Central memory CD8-positive, alpha-beta T cell (primary cell): Measurements from ENCODE around the gene INMT.

ENCODE experiments used
- ATAC-seq: fragments of 150-1000 bp; cut with Tn5 transposase; replicated peaks from 2 replicates; pipeline ENCODE4 v1.10.0; 2022; ENCODE audit warnings: mild to moderate bottlenecking, moderate FRiP score, moderate number of reproducible peaks; ENCODE audit not compliant: poor library complexity, severe bottlenecking; ENCODE audit errors: extremely low read depth
- DNase-seq, 2 donors: peaks; one replicate each; pipeline ENCODE4 v3.0.0; 2021; ENCODE audit warnings: low spot score in 2 of 2
- H3K27ac Mint-ChIP-seq: one replicate; pipeline ENCODE4 v1.8.0; 2022; ENCODE audit warnings: low read depth, mild to moderate bottlenecking, moderate library complexity, mixed read lengths
- H3K27me3 Mint-ChIP-seq: one replicate; pipeline ENCODE4 v1.8.0; 2022; ENCODE audit warnings: mixed read lengths
- H3K36me3 Mint-ChIP-seq: one replicate; pipeline ENCODE4 v1.8.0; 2022; ENCODE audit warnings: mild to moderate bottlenecking, moderate library complexity, mixed read lengths; ENCODE audit not compliant: insufficient read depth
- H3K4me1 Mint-ChIP-seq: one replicate; pipeline ENCODE4 v1.8.0; 2022; ENCODE audit warnings: mixed read lengths
- H3K4me3 Mint-ChIP-seq: one replicate; pipeline ENCODE4 v1.8.0; 2022; ENCODE audit warnings: mild to moderate bottlenecking, moderate library complexity, mixed read lengths
- H3K9me3 Mint-ChIP-seq: one replicate; pipeline ENCODE4 v1.8.0; 2022; ENCODE audit warnings: mixed read lengths

Gene INMT

DNA sequence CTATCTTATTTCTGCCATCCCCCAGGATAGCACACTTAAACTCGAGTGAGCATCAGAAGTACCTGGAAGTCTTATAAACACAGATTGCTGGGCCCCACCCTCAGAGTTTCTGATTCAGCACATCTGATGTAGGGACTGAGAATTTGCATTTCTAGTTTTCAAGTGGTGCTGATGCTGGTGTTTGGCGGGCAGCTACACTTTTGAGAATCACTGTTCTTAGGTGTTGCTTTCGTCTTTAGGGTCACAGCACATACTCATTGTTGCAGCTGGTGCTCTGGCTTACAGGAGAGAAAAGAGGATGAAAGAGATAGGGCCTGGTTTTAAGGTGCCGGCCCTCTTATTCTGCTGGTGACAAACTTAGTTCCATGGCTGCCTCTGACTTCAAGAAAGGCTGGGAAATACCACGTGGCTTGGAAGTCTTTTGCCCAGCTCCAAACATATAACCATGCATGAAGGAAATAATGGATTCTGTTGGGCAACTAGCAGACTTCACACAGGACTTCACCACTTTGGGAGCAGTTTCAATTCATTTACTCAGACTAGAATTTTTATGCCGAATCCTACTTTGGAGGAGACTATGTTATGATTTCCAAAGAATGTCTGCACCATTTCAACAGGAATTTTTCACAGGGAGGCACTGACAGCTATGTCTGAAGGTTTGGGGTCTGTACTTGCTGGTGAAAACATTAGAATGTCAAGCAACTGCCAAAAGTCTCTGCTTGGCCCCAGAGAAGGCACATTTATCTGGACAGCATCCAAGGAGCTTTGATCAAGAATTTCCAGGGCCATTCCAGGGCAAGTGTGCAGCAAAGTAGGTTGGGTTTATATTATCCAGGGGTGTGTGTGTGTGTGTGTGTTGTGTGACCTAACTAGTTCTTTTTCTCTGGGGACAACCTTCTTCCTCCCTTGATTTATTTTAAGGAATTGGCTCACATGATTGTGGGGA lies 12.4 kb downstream of the INMT start:
- no peaks in the 10 kb centered on the region for H3K4me1 Mint-ChIP-seq
- no peak overlapping the region for H3K27ac Mint-ChIP-seq
- H3K4me3 Mint-ChIP-seq: no peak overlapping the region
- DNase-seq (no peak), ATAC-seq (no peak)
- H3K27me3 Mint-ChIP-seq: peaks cover 12% of the 10 kb centered on the region
- H3K9me3 Mint-ChIP-seq: no peaks in the 10 kb centered on the region
- H3K36me3 Mint-ChIP-seq: no peaks in the 10 kb centered on the region

DNA sequence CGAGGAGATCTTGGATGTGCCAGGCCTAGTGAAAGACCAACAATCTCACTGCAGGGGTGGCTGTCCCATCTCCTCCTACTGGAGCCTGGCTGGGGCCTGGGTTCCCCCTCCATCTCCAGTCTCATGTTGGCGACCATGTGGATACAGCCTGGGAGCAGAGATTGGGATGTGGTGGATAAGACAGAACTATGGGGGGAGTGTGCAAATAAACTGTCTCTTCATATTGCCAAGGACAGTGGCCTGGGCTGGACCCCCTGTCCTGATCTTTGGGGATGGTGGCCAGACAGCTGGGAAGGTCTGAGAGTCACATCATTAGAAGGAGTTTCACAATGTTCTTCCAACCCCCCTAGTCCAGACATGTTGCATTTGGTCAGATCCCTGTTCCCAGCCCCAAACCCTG lies 13.5 kb downstream of the INMT start:
- peaks cover under 1% of the 10 kb centered on the region for H3K27me3 Mint-ChIP-seq
- H3K27ac Mint-ChIP-seq: no peak overlapping the region
- DNase-seq (no peak), ATAC-seq (no peak)
- H3K4me3 Mint-ChIP-seq: no peak overlapping the region
- H3K9me3 Mint-ChIP-seq: no peaks in the 10 kb centered on the region
- no peaks in the 10 kb centered on the region for H3K36me3 Mint-ChIP-seq
- no peaks in the 10 kb centered on the region for H3K4me1 Mint-ChIP-seq

DNA sequence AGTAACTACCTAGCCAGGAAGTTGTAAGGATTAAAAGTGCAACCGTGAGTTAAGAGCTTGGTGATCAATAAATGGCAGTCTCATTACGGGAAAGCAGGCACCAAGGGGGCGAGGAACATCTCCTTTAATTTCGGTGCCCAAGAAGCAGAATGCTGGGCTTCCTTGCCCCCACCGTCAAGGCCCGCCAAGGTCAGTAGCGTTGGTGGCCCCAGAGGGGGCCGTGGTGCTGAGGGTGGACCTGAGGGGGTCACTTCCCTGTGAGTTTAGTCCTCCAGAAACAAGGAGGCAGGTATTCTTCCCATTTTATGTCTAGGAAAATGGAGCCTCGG lies 18.9 kb downstream of the INMT start:
- no peak overlapping the region for H3K27ac Mint-ChIP-seq

DNA sequence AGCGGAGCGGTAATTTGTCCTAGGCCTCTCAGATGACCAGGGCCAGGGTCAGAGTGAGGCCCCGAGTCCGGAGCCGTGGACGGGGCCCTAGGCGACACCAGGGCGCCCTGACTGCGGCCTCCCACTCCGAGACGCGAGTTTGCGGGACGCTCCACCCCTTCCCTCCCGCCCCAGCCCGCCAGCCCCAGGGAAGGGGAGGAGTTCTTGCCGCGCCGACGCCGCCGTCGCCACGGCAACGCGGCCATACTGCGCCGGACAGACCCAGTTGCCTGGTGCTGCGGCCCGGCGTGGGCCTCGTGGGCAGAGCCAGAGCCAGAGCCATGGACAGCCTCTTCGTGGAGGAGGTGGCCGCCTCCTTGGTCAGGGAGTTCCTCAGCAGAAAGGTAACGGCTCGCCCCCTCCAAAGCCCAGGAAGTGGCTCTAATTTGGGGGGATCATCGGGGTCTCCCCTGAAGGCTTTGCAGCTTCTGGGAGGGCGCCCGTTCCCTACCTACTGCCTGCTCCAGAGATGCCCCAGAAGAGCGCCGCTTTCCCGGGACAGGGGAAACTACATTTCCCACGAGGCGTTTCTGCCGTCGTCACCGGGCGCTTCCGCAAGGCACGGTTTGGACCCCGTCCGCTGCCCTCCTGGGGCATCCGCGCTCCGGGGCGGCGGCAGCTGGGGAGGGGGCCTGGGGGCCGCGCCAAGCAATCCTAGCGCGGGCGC lies 19.4 kb downstream of the INMT start, which contains the start of gene MINDY4:
MINDY4 (plus strand) TSS at position 244 of the 706 bp plus-strand sequence; CDS start at position 321, 77 bp downstream.
- peak; percentile 22 for DNase-seq
- peak within 1 kb of the TSS; percentile 24 for H3K27ac Mint-ChIP-seq
- ATAC-seq: peak; percentile 91

More for the DNA sequence above, 18.9 kb downstream of the INMT start:
- H3K36me3 Mint-ChIP-seq: no peaks in the 10 kb centered on the region
- peak overlapping the region; percentile 75 for H3K4me3 Mint-ChIP-seq
- ATAC-seq (no peak), DNase-seq (no peak)
- peaks cover 5% of the 10 kb centered on the region for H3K4me1 Mint-ChIP-seq
- H3K9me3 Mint-ChIP-seq: no peaks in the 10 kb centered on the region
- H3K27me3 Mint-ChIP-seq: no peaks in the 10 kb centered on the region

DNA sequence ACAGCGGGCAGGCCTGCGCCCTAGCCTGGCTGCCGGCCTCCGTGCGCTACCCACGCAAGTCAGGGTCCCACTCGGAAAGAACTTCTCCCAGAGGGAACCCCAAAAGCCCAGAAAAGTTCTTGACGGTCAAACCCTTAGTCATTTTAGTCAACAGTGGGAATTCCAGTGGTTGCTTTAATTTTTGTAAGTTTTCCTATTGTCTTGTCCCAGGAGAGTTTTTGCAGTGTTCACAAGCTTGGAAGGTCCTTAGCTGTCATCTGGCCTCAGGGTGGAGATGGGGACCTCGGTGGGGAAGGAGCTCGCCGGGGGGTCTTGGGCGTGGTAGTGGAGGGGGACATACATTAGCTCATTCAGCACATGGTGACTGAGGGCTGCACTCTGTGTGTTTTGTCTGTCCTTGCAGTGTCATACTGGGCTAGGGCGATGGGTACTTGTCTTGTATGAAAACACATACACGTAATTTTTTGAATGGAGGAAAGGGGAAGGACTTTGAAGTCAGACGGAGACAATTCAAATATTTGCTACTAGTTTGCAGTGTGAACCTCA lies 20.0 kb downstream of the INMT start:
- ATAC-seq (peak; percentile 19), DNase-seq (no peak)
- Mint-ChIP-seq H3K4me3 (peak overlapping the region; percentile 75), H3K27ac (peak overlapping the region; percentile 24), H3K27me3 (no peaks in the 10 kb centered on the region), H3K4me1 (peaks cover 5% of the 10 kb centered on the region), H3K9me3 (no peaks in the 10 kb centered on the region), H3K36me3 (peaks cover 2% of the 10 kb centered on the region)

More for the DNA sequence above, 19.4 kb downstream of the INMT start, which contains the start of gene MINDY4:
- peaks cover 5% of the 10 kb centered on the region for H3K4me1 Mint-ChIP-seq
- H3K36me3 Mint-ChIP-seq: no peaks in the 10 kb centered on the region
- no peaks in the 10 kb centered on the region for H3K27me3 Mint-ChIP-seq
- H3K9me3 Mint-ChIP-seq: no peaks in the 10 kb centered on the region
- peak within 1 kb of the TSS; percentile 75 for H3K4me3 Mint-ChIP-seq

DNA sequence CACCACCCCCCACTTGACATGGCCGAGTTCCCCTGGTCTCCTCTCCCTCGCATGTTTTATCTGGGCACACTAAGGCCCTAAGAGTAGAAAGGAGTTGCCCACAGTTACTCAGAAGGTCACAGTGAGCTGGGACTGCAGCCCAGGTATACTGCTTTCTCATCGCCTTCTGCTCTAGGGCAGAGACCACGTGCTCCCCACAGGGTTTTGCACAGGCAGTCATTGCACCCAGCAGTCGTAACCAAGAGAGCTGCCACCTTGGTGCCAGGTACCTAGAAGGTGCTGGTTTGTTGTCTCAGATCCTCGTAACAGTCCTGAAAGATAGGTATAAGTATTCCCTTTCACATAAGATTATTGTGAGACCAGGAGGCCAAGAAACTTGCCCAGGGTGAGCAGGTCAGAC lies 21.0 kb downstream of the INMT start:
- no peak overlapping the region for H3K4me3 Mint-ChIP-seq
- no peak for ATAC-seq
- no peak overlapping the region for H3K27ac Mint-ChIP-seq
- no peaks in the 10 kb centered on the region for H3K9me3 Mint-ChIP-seq
- H3K27me3 Mint-ChIP-seq: no peaks in the 10 kb centered on the region
- DNase-seq: no peak
- H3K36me3 Mint-ChIP-seq: peaks cover 2% of the 10 kb centered on the region
- H3K4me1 Mint-ChIP-seq: peaks cover 5% of the 10 kb centered on the region

DNA sequence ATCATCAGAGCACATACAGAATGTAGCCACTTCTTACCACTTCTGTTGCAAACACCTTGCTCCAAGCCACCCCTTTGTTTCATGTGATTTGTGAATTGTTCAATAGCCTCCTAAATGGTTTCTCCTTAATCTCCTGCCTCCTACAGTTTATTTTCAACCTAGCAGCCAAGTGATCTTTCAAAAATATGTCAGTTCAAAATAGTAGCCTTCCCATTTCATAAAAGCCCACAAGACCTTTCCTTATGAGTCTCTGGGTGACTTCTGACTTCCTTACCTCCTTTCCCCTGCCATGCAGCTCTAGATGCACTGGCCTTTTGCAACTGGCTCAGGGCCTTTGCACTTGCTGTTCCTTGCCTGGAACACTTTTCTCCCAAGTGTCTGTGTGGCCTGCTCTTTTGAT lies 24.1 kb downstream of the INMT start:
- ATAC-seq: no peak
- no peak overlapping the region for H3K27ac Mint-ChIP-seq
- H3K36me3 Mint-ChIP-seq: peaks cover 2% of the 10 kb centered on the region
- H3K9me3 Mint-ChIP-seq: no peaks in the 10 kb centered on the region
- H3K4me1 Mint-ChIP-seq: peaks cover 5% of the 10 kb centered on the region
- no peak overlapping the region for H3K4me3 Mint-ChIP-seq
- no peak for DNase-seq
- no peaks in the 10 kb centered on the region for H3K27me3 Mint-ChIP-seq

DNA sequence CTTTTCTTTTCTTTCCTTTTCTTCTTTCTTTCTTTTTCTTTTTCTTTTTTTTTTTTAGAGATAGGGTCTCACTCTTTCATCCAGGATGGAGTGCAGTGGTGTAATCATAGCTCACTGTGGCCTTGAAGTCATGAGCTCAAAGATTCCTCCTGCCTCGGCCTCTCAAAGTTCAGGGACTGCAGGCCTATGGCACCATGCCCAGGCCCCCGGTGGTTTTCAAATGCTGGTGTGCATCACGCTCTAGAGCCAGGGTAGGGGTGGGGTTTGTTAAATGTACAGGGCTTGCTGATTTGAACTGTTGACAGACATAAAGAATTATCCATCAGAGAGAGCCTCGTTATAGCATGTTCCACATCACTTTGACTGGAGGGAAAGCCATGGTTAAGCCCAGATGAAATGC lies 25.0 kb downstream of the INMT start:
- Mint-ChIP-seq H3K36me3 (peaks cover 2% of the 10 kb centered on the region), H3K9me3 (no peaks in the 10 kb centered on the region), H3K4me3 (no peak overlapping the region), H3K27ac (no peak overlapping the region), H3K27me3 (no peaks in the 10 kb centered on the region), H3K4me1 (peaks cover 4% of the 10 kb centered on the region)
- DNase-seq (no peak), ATAC-seq (no peak)

DNA sequence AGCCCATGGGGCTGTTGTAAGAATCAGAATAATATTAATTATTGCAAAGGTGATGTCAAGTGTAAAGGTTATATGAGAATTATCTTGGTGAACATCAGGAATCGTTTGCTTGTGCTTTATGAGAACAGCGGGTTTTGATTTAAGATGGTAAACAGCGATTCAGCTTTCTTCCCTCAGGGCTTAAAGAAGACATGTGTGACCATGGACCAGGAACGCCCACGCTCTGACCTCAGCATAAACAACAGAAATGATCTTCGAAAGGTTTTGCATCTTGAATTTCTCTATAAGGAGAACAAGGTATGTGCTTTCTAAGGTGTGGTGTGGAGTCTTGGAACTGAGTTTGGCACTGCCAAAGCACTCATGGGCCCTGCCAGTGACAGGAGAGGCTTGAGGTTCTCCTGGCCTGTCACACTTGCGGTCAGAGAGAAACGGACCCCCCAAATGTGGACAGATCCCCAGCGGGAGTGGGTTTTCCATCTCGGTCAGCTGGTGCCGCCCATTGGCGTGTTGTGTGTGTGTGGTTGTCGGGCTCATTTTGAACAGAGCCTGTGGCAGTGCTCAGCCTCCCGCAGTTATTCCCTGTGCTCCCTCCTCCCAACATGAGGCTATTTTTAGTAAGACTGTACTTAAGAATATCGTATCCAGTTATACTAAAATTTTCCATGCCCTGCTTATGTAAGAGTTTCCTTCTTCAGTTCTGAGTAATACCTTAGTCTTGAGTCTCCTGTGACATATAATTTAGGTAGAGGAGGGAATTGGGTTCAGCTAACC lies 26.5 kb downstream of the INMT start:
- Mint-ChIP-seq H3K9me3 (no peaks in the 10 kb centered on the region), H3K4me3 (no peak overlapping the region), H3K4me1 (no peaks in the 10 kb centered on the region)

DNA sequence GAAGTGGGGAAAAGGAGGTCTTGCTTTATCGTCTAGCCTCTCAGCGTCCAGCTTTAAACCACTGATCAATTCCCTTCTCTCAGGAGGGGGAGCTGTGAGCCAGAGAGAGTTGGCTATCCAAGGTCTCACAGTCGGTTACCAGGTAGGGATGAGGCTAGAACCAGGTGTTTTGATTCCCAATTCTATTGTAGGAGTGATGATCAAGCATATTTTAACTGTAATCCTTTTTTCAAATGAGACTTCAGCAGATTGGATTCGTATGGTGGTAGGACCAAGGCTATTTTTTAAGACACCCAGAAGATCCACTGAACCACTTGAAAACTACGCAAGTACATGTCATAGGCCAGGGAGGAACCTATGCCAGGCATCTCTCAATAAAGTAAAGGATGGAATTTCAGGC lies 27.6 kb downstream of the INMT start:
- Mint-ChIP-seq H3K36me3 (peaks cover 5% of the 10 kb centered on the region), H3K9me3 (no peaks in the 10 kb centered on the region), H3K27me3 (no peaks in the 10 kb centered on the region), H3K4me1 (no peaks in the 10 kb centered on the region), H3K4me3 (no peak overlapping the region), H3K27ac (no peak overlapping the region)
- DNase-seq (no peak), ATAC-seq (no peak)

More for the DNA sequence above, 26.5 kb downstream of the INMT start:
- ATAC-seq: no peak
- DNase-seq: no peak
- peaks cover 5% of the 10 kb centered on the region for H3K36me3 Mint-ChIP-seq
- H3K27me3 Mint-ChIP-seq: no peaks in the 10 kb centered on the region
- H3K27ac Mint-ChIP-seq: no peak overlapping the region

DNA sequence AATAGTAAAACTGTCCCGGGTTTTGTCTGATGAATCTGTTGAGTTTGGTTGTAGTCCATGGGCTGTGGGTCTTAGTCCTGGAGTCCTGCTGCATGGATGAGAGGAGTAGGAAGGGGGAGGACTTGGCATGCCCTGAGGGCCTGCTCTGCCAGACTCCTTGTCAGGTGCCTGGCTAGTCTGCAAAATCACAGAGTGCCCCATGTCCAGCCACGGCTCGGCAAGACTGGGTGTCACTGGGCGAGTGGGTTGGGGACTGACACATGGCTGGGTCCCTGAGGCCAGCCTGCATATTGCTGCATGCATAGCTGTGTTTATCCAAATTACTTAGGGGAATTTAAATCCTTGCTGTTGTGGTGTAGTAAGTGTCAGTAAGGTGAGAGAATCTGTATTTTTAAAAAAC lies 29.0 kb downstream of the INMT start:
- Mint-ChIP-seq H3K27me3 (no peaks in the 10 kb centered on the region), H3K4me3 (no peak overlapping the region), H3K9me3 (no peaks in the 10 kb centered on the region), H3K4me1 (no peaks in the 10 kb centered on the region), H3K27ac (no peak overlapping the region), H3K36me3 (peaks cover 5% of the 10 kb centered on the region)
- DNase-seq (no peak), ATAC-seq (no peak)

DNA sequence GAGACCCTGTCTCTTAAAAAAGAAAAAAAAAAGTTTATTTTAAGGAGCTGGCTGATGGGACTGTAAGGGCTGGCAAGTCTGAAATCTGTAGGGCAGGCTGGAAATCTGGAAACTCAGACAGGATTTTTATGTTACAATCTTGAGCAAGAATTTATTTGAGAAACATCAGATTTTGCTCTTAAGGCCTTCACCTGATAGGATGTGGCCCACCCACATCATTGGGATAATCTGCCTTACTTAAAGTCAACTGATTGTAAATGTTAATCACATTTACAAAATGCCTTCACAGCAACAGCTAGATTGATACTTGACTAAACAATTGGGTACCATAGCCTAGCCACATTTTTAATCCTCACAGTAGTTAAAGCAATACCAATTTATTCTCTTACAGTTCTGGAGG lies 30.8 kb downstream of the INMT start:
- H3K4me3 Mint-ChIP-seq: no peak overlapping the region

More for the DNA sequence above, 30.8 kb downstream of the INMT start:
- Mint-ChIP-seq H3K9me3 (no peaks in the 10 kb centered on the region), H3K4me1 (no peaks in the 10 kb centered on the region), H3K36me3 (peaks cover 3% of the 10 kb centered on the region), H3K27ac (no peak overlapping the region), H3K27me3 (no peaks in the 10 kb centered on the region)
- ATAC-seq: no peak
- no peak for DNase-seq
